ENCODE results near the gene FAM20C.

FAM20C gene

DNA sequence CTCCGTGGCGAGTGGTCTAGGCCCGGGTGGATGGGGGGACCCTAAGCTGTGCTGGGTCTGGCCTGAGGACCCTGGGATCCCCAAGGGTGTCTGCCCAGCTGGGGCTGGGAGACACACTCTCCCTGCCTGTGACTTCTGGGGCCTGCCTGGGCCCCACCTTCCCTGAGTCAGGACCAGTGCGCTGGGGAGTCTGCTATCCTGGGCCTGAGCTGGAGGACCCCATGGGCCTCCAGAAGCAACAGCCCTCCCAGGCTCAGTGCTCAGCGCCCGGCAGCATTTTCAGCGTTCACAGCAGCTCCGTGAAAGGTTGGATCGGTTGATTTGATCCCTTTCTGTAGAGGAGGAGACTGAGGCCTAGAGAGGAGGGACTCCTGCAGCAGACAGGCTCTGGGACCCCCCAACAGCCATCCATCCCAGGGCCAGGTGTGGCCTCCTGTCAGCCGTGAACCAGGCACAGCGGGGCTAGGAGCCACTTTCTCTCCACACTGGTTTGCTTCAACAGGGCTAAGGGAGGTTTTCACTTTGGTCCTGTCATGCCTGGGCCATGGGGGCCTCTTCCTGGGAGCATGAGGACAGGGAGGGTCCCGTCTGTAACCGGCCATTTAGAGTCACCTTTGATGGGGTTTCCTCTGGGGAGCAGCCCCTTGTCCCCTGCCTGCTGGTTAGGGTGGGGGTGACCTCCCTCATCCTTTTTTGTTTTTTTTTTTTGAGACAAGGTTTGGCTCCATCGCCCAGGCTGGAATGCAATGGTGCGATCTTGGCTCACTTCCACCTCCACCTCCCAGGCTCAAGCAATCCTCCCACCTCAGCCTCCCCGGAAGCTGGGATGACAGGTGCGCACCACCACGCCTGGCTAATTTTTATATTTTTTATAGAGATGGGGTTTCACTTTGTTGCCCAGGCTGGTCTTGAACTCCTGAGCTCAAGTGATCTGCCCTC lies 110.0 kb downstream of the FAM20C start:
- H2BK120ac ChIP-seq (ENCODE audit: low read depth, low read length) = no peak overlapping the region
- no peak for DNase-seq
- 83% methylated on average over 16 of the region's 18 CpGs for WGBS

DNA sequence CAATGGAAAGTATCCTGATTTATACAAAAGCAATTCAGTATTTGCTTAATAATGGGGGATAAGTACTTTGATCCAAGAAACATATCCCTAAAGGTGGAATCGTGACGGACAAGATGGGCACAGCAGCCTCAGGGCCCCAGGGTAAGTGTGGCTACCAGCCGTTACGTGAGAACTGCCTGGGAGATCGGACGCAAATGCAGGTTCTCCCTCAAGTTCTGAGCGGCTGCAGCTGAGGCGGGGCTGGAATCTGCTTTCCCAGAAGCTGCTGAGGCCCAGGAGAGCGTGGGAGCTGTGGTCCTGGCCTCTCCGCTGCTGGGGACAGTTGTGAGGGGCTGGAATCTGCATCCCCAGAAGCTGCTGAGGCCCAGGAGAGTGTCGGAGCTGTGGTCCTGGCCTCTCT lies 111.1 kb downstream of the FAM20C start:
- H3K9me3 ChIP-seq (ENCODE audit: control insufficient read depth, low read length) = peaks cover 3% of the 10 kb centered on the region
- no peaks in the 10 kb centered on the region for H3K79me1 ChIP-seq (replicated peaks; ENCODE audit: low read length, poor library complexity, severe bottlenecking)
- H3K18ac ChIP-seq (ENCODE audit: low read depth in 1 of 2, low read length in 2 of 2) = no peak overlapping the region
- 81% methylated on average over 11 of the region's 11 CpGs for WGBS
- H3K27me3 ChIP-seq (ENCODE audit: control insufficient read depth in 1 of 2, insufficient read depth in 1 of 2, low read length in 2 of 2) = peaks cover 18 to 40% of the 10 kb centered on the region in 2 experiments
- H3K4me3 ChIP-seq (ENCODE audit: insufficient read depth in 1 of 2, low read depth in 1 of 2, low read length in 2 of 2) = no peak overlapping the region
- H4K8ac ChIP-seq (ENCODE audit: low read length) = no peak overlapping the region
- H3K36me3 ChIP-seq (ENCODE audit: control insufficient read depth in 1 of 2, insufficient read depth in 2 of 2, low read depth in 1 of 2, low read length in 2 of 2) = no peaks in the 10 kb centered on the region
- DNase-seq = no peak
- no peak overlapping the region for H2BK15ac ChIP-seq (ENCODE audit: low read depth, poor library complexity, severe bottlenecking)
- H3K23ac ChIP-seq (ENCODE audit: low read length in 2 of 2) = no peak overlapping the region
- peaks cover 10% of the 10 kb centered on the region for H3K4me1 ChIP-seq (ENCODE audit: control insufficient read depth, insufficient read depth, low read depth, low read length)
- H2AFZ ChIP-seq (ENCODE audit: low read depth, low read length) = no peak overlapping the region
- H4K91ac ChIP-seq (ENCODE audit: low read length) = no peak overlapping the region
- no peak overlapping the region for H2BK12ac ChIP-seq (ENCODE audit: low read length in 2 of 2)
- H3K27ac ChIP-seq (ENCODE audit: low read length, poor library complexity, severe bottlenecking) = no peak overlapping the region
- H3K4me2 ChIP-seq (ENCODE audit: low read length, poor library complexity, severe bottlenecking) = no peak overlapping the region
- no peak overlapping the region for H3K9ac ChIP-seq (ENCODE audit: low read length)
- H3K14ac ChIP-seq (ENCODE audit: low read length in 2 of 2) = no peak overlapping the region
- no peak overlapping the region for H3K4ac ChIP-seq (ENCODE audit: low read depth in 1 of 2, low read length in 2 of 2)
- H2BK120ac ChIP-seq (ENCODE audit: low read depth, low read length) = no peak overlapping the region
- H2BK5ac ChIP-seq (ENCODE audit: low read depth, low read length, poor library complexity, severe bottlenecking) = no peak overlapping the region
- no peak overlapping the region for H2AK5ac ChIP-seq (ENCODE audit: low read length, severe bottlenecking)

More for the DNA sequence above, 110.0 kb downstream of the FAM20C start:
- Histone ChIP-seq H3K9ac (ENCODE audit: low read length) (no peak overlapping the region), H3K4me2 (ENCODE audit: low read length, poor library complexity, severe bottlenecking) (no peak overlapping the region), H2AFZ (ENCODE audit: low read depth, low read length) (no peak overlapping the region), H3K4me3 (ENCODE audit: insufficient read depth in 1 of 2, low read depth in 1 of 2, low read length in 2 of 2) (no peak overlapping the region), H4K91ac (ENCODE audit: low read length) (no peak overlapping the region), H2BK5ac (ENCODE audit: low read depth, low read length, poor library complexity, severe bottlenecking) (no peak overlapping the region), H2BK15ac (ENCODE audit: low read depth, poor library complexity, severe bottlenecking) (no peak overlapping the region), H3K27ac (ENCODE audit: low read length, poor library complexity, severe bottlenecking) (no peak overlapping the region), H4K8ac (ENCODE audit: low read length) (no peak overlapping the region), H3K79me1 (replicated peaks; ENCODE audit: low read length, poor library complexity, severe bottlenecking) (no peaks in the 10 kb centered on the region), H2BK12ac (ENCODE audit: low read length in 2 of 2) (no peak overlapping the region), H3K9me3 (ENCODE audit: control insufficient read depth, low read length) (peaks cover 2% of the 10 kb centered on the region), H3K4me1 (ENCODE audit: control insufficient read depth, insufficient read depth, low read depth, low read length) (peaks cover 10% of the 10 kb centered on the region), H3K27me3 (ENCODE audit: control insufficient read depth in 1 of 2, insufficient read depth in 1 of 2, low read length in 2 of 2) (peaks cover 29 to 52% of the 10 kb centered on the region in 2 experiments), H2AK5ac (ENCODE audit: low read length, severe bottlenecking) (no peak overlapping the region), H3K36me3 (ENCODE audit: control insufficient read depth in 1 of 2, insufficient read depth in 2 of 2, low read depth in 1 of 2, low read length in 2 of 2) (no peaks in the 10 kb centered on the region), H3K23ac (ENCODE audit: low read length in 2 of 2) (no peak overlapping the region), H3K4ac (ENCODE audit: low read depth in 1 of 2, low read length in 2 of 2) (no peak overlapping the region), H3K14ac (ENCODE audit: low read length in 2 of 2) (no peak overlapping the region), H3K18ac (ENCODE audit: low read depth in 1 of 2, low read length in 2 of 2) (no peak overlapping the region)

DNA sequence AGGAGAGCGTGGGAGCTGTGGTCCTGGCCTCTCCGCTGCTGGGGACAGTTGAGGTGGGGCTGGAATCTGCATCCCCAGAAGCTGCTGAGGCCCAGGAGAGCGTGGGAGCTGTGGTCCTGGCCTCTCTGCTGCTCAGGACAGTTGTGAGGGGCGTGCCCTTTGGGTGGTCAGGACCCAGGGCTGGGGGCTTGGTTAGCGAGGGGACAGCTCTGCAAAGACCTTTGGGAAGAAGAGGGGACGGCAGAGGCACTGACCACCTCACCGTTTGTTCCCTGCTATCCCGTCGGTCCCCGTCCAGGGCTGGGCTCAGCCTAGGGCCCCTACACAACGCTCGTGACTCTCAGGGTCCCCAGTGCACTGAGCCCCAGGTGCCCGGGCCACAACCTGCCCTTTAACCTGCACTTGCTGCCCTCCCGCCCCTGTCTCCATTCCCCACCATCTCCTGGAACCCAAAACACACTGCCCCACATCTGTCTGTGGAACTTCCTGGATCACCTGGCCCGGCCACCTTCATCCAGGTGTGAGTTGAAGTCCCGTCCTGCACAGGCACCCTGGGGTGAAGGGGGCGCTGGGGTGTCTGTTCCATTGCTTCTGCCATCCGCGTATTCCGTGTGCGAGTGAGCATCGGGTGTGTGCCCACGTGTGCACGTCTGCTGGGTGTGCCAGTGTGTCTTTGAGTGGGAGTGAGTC lies 111.7 kb downstream of the FAM20C start:
- H3K36me3 ChIP-seq (ENCODE audit: control insufficient read depth in 1 of 2, insufficient read depth in 2 of 2, low read depth in 1 of 2, low read length in 2 of 2) = no peaks in the 10 kb centered on the region
- no peak overlapping the region for H2BK120ac ChIP-seq (ENCODE audit: low read depth, low read length)
- H3K4me2 ChIP-seq (ENCODE audit: low read length, poor library complexity, severe bottlenecking) = no peak overlapping the region
- no peak overlapping the region for H3K18ac ChIP-seq (ENCODE audit: low read depth in 1 of 2, low read length in 2 of 2)
- H2BK15ac ChIP-seq (ENCODE audit: low read depth, poor library complexity, severe bottlenecking) = no peak overlapping the region
- no peak overlapping the region for H3K9ac ChIP-seq (ENCODE audit: low read length)
- DNase-seq = no peak
- H3K27ac ChIP-seq (ENCODE audit: low read length, poor library complexity, severe bottlenecking) = no peak overlapping the region
- H3K4ac ChIP-seq (ENCODE audit: low read depth in 1 of 2, low read length in 2 of 2) = no peak overlapping the region
- H3K4me3 ChIP-seq (ENCODE audit: insufficient read depth in 1 of 2, low read depth in 1 of 2, low read length in 2 of 2) = no peak overlapping the region
- H2AFZ ChIP-seq (ENCODE audit: low read depth, low read length) = no peak overlapping the region
- no peak overlapping the region for H2AK5ac ChIP-seq (ENCODE audit: low read length, severe bottlenecking)
- WGBS = 89% methylated on average over 24 of the region's 24 CpGs
- no peak overlapping the region for H2BK5ac ChIP-seq (ENCODE audit: low read depth, low read length, poor library complexity, severe bottlenecking)
- H3K9me3 ChIP-seq (ENCODE audit: control insufficient read depth, low read length) = peaks cover 3% of the 10 kb centered on the region
- no peaks in the 10 kb centered on the region for H3K79me1 ChIP-seq (replicated peaks; ENCODE audit: low read length, poor library complexity, severe bottlenecking)
- H3K27me3 ChIP-seq (ENCODE audit: control insufficient read depth in 1 of 2, insufficient read depth in 1 of 2, low read length in 2 of 2) = peaks cover 18 to 37% of the 10 kb centered on the region in 2 experiments
- no peak overlapping the region for H2BK12ac ChIP-seq (ENCODE audit: low read length in 2 of 2)
- H4K8ac ChIP-seq (ENCODE audit: low read length) = no peak overlapping the region
- no peak overlapping the region for H4K91ac ChIP-seq (ENCODE audit: low read length)
- no peak overlapping the region for H3K14ac ChIP-seq (ENCODE audit: low read length in 2 of 2)
- H3K23ac ChIP-seq (ENCODE audit: low read length in 2 of 2) = no peak overlapping the region
- peaks cover 10% of the 10 kb centered on the region for H3K4me1 ChIP-seq (ENCODE audit: control insufficient read depth, insufficient read depth, low read depth, low read length)
